HCT116 (cell line): ENCODE results near the gene STAB1.

Source experiments
- CTCF ChIP-seq, 3 experiments: fragments of 200-600 bp in 1 of 3; sonication (generic) in 1 of 3; IDR thresholded peaks in 2 of 3; conservative IDR thresholded peaks in 1 of 3; 2 replicates each; pipeline ENCODE4 v1.5.1; 2012 to 2017; ENCODE audit warnings: low read depth in 2 of 3, low read length in 2 of 3, antibody characterized with exemption in 1 of 3, borderline replicate concordance in 1 of 3, control low read depth in 1 of 3, mild to moderate bottlenecking in 1 of 3, mixed read lengths in 1 of 3, mixed run types in 1 of 3, moderate library complexity in 1 of 3; ENCODE audit not compliant: insufficient read depth in 1 of 3
- EZH2 ChIP-seq: fragments of 200-600 bp; sonication (generic); IDR thresholded peaks from 2 replicates; pipeline ENCODE4 v1.6.1; 2017; ENCODE audit warnings: antibody characterized with exemption, mixed run types
- EZH2phosphoT487 ChIP-seq: fragments of 200-600 bp; IDR thresholded peaks from 2 replicates; pipeline ENCODE4 v1.6.1; 2018; ENCODE audit warnings: antibody characterized with exemption, borderline replicate concordance
- MAX ChIP-seq: IDR thresholded peaks from 2 replicates; pipeline ENCODE4 v1.6.1; 2012
- POLR2A ChIP-seq: IDR thresholded peaks from 2 replicates; pipeline ENCODE4 v1.7.0; 2011; ENCODE audit warnings: borderline replicate concordance; ENCODE audit not compliant: insufficient read depth, insufficient read length; ENCODE audit errors: extremely low read depth
- RAD21 ChIP-seq: IDR thresholded peaks from 2 replicates; pipeline ENCODE4 v1.6.1; 2012; ENCODE audit warnings: low read depth, mild to moderate bottlenecking
- SRF ChIP-seq: IDR thresholded peaks from 2 replicates; pipeline ENCODE4 v1.6.1; 2012; ENCODE audit warnings: low read depth

- no peak for TF ChIP-seq EZH2
- TF ChIP-seq CTCF (IDR thresholded peaks at IDR 0.05 in 2 of 3, conservative IDR thresholded peaks at IDR 0.05 in 1 of 3; ENCODE audit: borderline replicate concordance in 1 of 3, insufficient read depth in 1 of 3, low read depth in 2 of 3, low read length in 2 of 3), result no peak
- TF ChIP-seq EZH2phosphoT487, result no peak
- no peak for TF ChIP-seq POLR2A
- TF ChIP-seq RAD21, result no peak
- no peak for TF ChIP-seq SRF
- no peak for TF ChIP-seq MAX
These were observed 26.3 kb downstream of the STAB1 start for GRCh38 chr3:52521488-52521824.
